Posterior cingulate gyrus (tissue), 11 donors: ENCODE data around the gene VTA1.
"Not testable (repeated sequence)": the region's sequence is repeated elsewhere in the genome, so short reads cannot be mapped to it uniquely, and the experiment has no call there.

ENCODE experiments used
- DNase-seq, 10 donors: peaks; one replicate each; pipeline versions ENCODE4 v3.0.0 to v3.0.0-alpha.2; 2020 to 2021; ENCODE audit warnings: mixed read lengths in 3 of 10
- intact Hi-C: fragments of 100-400 bp; cut with DNase I; formaldehyde crosslinking; loops from one replicate; pipeline ENCODE4 v1.15.1; 2023

Gene VTA1

GRCh38 chr6:142146828-142147662, at the start of gene VTA1, which contains the start of gene NMBR:
Gene VTA1, plus strand, starts transcription at chr6:142147263. Its CDS starts 25 bp downstream, at chr6:142147288.
Gene NMBR, minus strand, starts transcription at chr6:142147122. Its CDS starts 58,464 bp downstream, at chr6:142088658.
- intact Hi-C loops, result loop anchor here (2.0 to 5.0 kb wide), 2 partner anchors 60 to 242 kb away; no protein-coding TSS in a partner anchor
- DNase-seq, result peak; percentile 95 to 100 (median 98)

GRCh38 chr6:142104820-142105219, 42.2 kb upstream of the VTA1 start:
- intact Hi-C loops, DNase-seq: not testable (repeated sequence)

- DNase-seq, result peak in 2 of 10 donors; percentile 27 to 79
- intact Hi-C loops, result loop anchor here (5.0 kb wide), 1 partner anchor 119 kb away; no protein-coding TSS in a partner anchor
Measured at GRCh38 chr6:142110820-142111219, 36.2 kb upstream of the VTA1 start.

- peak in 8 of 10 donors; percentile 42 to 85 (median 71) for DNase-seq
- intact Hi-C loops, result loop anchor here (2.0 to 5.0 kb wide), 2 partner anchors 120 to 434 kb away; no protein-coding TSS in a partner anchor
Measured at GRCh38 chr6:142112451-142113061, 34.5 kb upstream of the VTA1 start.

- no peak for DNase-seq
- intact Hi-C loops, result no loop called here
Measured at GRCh38 chr6:142117366-142117765, 29.7 kb upstream of the VTA1 start.

- no peak for DNase-seq
- intact Hi-C loops, result no loop called here
Measured at GRCh38 chr6:142118328-142118727, 28.7 kb upstream of the VTA1 start.

- intact Hi-C loops, result no loop called here
- no peak for DNase-seq
Measured at GRCh38 chr6:142118925-142119324, 28.1 kb upstream of the VTA1 start.

- DNase-seq, result no peak
- intact Hi-C loops, result no loop called here
Measured at GRCh38 chr6:142121342-142121741, 25.7 kb upstream of the VTA1 start.

- intact Hi-C loops, result no loop called here
- no peak for DNase-seq
Measured at GRCh38 chr6:142130814-142131213, 16.2 kb upstream of the VTA1 start.

- intact Hi-C loops, result no loop called here
Measured at GRCh38 chr6:142132625-142133024, 14.4 kb upstream of the VTA1 start, which contains the start of gene GJE1. Gene GJE1, plus strand, starts transcription at chr6:142132925. Its CDS starts 234 bp downstream, at chr6:142133159.

GRCh38 chr6:142138876-142139275, 8.2 kb upstream of the VTA1 start:
- no peak for DNase-seq

More at GRCh38 chr6:142132625-142133024, 14.4 kb upstream of the VTA1 start, which contains the start of gene GJE1:
- DNase-seq, result no peak

GRCh38 chr6:142141531-142141930, 5.5 kb upstream of the VTA1 start:
- DNase-seq, result peak in 3 of 10 donors; percentile 48 to 59 (median 55)
- intact Hi-C loops, result not testable (repeated sequence)

More at GRCh38 chr6:142138876-142139275, 8.2 kb upstream of the VTA1 start:
- intact Hi-C loops, result no loop called here

GRCh38 chr6:142152746-142153145, 5.7 kb downstream of the VTA1 start:
- intact Hi-C loops, result no loop called here
- no peak for DNase-seq

- intact Hi-C loops, result no loop called here
- no peak for DNase-seq
Measured at GRCh38 chr6:142153196-142153595, 6.1 kb downstream of the VTA1 start.

GRCh38 chr6:142154336-142154735, 7.3 kb downstream of the VTA1 start:
- intact Hi-C loops, result no loop called here
- DNase-seq, result no peak

- intact Hi-C loops, result no loop called here
- no peak for DNase-seq
Measured at GRCh38 chr6:142155091-142155490, 8.0 kb downstream of the VTA1 start.

- no peak for DNase-seq
- intact Hi-C loops, result no loop called here
Measured at GRCh38 chr6:142155895-142156757, 9.1 kb downstream of the VTA1 start.

GRCh38 chr6:142156758-142157068, 9.7 kb downstream of the VTA1 start:
- DNase-seq, intact Hi-C loops: not testable (repeated sequence)

GRCh38 chr6:142162780-142163179, 15.7 kb downstream of the VTA1 start:
- no peak for DNase-seq
- intact Hi-C loops, result no loop called here

- DNase-seq, result no peak
- intact Hi-C loops, result no loop called here
Measured at GRCh38 chr6:142165227-142165626, 18.2 kb downstream of the VTA1 start.
